SU-DHL-6 (cell line): ENCODE measurements around the gene OR2T10.

Experiments used
- CTCF ChIP-seq: fragments of 200-600 bp; sonication (generic); IDR thresholded peaks from one replicate; pipeline ENCODE4 v1.5.1; 2017; ENCODE audit warnings: antibody characterized with exemption, mild to moderate bottlenecking, low read length, moderate library complexity; ENCODE audit not compliant: insufficient read depth, poor library complexity, severe bottlenecking
- EZH2phosphoT487 ChIP-seq: fragments of 200-600 bp; sonication (generic), shearing (Covaris generic); conservative IDR thresholded peaks from 2 replicates; pipeline ENCODE4 v1.6.1; 2018; ENCODE audit warnings: mild to moderate bottlenecking, antibody characterized with exemption, low read length, moderate library complexity, mixed read lengths

- TF ChIP-seq CTCF = no peak
- no peak for TF ChIP-seq EZH2phosphoT487
These were observed 21.1 kb downstream of the OR2T10 start for GRCh38 chr1:248576260-248576980.
